ACC112 (cell line): ENCODE data around the gene STRBP.
A peak's percentile ranks its signal among the peaks of the same experiment; 100 is the strongest.

Source experiments
- H2AFZ ChIP-seq: fragments of 200-600 bp; sonication (generic); one replicate; pipeline ENCODE4 v1.6.0; 2017; ENCODE audit warnings: antibody characterized with exemption, low read length; ENCODE audit not compliant: unreplicated experiment
- H3K27ac ChIP-seq: fragments of 200-600 bp; sonication (generic); 2 replicates; pipeline ENCODE4 v1.5.1; 2014; ENCODE audit warnings: low read depth, mild to moderate bottlenecking, antibody characterized with exemption, low read length, moderate library complexity
- H3K27me3 ChIP-seq: fragments of 200-600 bp; sonication (generic); 2 replicates; pipeline ENCODE4 v1.6.1; 2014; ENCODE audit warnings: mild to moderate bottlenecking, antibody characterized with exemption, low read length, moderate library complexity, mixed read lengths; ENCODE audit not compliant: insufficient read depth
- H3K36me3 ChIP-seq: fragments of 200-600 bp; sonication (generic); 2 replicates; pipeline ENCODE4 v1.6.1; 2016; ENCODE audit warnings: mild to moderate bottlenecking, antibody characterized with exemption, low read length, moderate library complexity, mixed read lengths; ENCODE audit not compliant: insufficient read depth
- H3K4me1 ChIP-seq: fragments of 200-600 bp; sonication (generic); one replicate; pipeline ENCODE4 v1.6.1; 2016; ENCODE audit warnings: low read length, mixed read lengths; ENCODE audit not compliant: insufficient read depth, unreplicated experiment, control insufficient read depth
- H3K4me3 ChIP-seq: fragments of 200-600 bp; sonication (generic); 2 replicates; pipeline ENCODE4 v1.5.1; 2014; ENCODE audit warnings: mild to moderate bottlenecking, low read depth, low read length
- H3K79me2 ChIP-seq: fragments of 200-600 bp; sonication (generic); one replicate; pipeline ENCODE4 v1.6.0; 2016; ENCODE audit warnings: low read length; ENCODE audit not compliant: control insufficient read depth, unreplicated experiment, insufficient read depth

Gene STRBP

DNA sequence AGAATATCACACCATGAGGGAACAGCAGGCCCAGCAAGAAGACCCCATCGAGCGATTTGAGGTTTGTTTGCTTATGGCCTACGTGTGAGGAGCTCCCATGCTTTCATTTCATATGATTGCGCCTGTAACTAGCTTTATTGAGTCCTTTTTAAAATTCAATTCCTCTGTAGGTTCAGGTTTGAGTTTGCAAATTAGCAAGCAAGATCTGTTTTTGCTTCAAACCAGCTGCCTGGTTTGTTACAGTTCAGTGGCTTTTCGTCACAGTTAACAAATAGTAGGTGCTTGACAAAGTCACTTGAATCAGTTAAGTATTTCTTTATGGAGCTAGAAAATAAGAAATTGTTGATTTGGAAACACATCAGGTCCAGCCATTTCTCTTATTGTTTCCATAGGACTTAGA lies 178.6 kb downstream of the STRBP start:
- H3K27me3 ChIP-seq: no peaks in the 10 kb centered on the region

DNA sequence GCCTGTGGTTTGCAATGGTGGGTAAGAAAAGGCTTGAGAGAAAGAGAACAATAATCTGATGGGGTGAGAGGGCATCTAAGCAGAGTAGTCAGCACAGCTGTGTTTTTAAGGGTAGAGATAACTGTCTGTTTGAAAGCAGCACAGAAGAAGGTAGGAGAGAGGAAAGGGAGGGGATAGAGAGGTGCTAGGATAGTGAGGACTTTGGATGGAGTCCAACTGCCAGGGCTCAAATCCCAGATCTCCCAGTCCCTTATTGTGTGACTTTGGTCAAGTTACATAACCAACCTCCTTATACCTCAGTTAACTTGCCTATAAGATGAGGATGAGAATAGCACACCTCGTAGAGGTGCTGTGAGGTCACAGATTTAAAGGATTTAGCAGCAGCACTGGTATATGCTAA lies 179.3 kb downstream of the STRBP start:
- Histone ChIP-seq H3K79me2 (no peaks in the 10 kb centered on the region), H3K27ac (no peak overlapping the region), H3K4me1 (no peaks in the 10 kb centered on the region), H3K36me3 (peaks cover 17% of the 10 kb centered on the region; the same call in 1 of the 2 replicates), H3K27me3 (no peaks in the 10 kb centered on the region), H2AFZ (no peak overlapping the region), H3K4me3 (no peak overlapping the region)

More for the DNA sequence above, 178.6 kb downstream of the STRBP start:
- H3K4me1 ChIP-seq: no peaks in the 10 kb centered on the region
- H3K79me2 ChIP-seq: no peaks in the 10 kb centered on the region
- H3K36me3 ChIP-seq: peaks cover 18% of the 10 kb centered on the region; the same call in 1 of the 2 replicates
- no peak overlapping the region for H3K27ac ChIP-seq
- no peak overlapping the region for H2AFZ ChIP-seq
- H3K4me3 ChIP-seq: no peak overlapping the region

DNA sequence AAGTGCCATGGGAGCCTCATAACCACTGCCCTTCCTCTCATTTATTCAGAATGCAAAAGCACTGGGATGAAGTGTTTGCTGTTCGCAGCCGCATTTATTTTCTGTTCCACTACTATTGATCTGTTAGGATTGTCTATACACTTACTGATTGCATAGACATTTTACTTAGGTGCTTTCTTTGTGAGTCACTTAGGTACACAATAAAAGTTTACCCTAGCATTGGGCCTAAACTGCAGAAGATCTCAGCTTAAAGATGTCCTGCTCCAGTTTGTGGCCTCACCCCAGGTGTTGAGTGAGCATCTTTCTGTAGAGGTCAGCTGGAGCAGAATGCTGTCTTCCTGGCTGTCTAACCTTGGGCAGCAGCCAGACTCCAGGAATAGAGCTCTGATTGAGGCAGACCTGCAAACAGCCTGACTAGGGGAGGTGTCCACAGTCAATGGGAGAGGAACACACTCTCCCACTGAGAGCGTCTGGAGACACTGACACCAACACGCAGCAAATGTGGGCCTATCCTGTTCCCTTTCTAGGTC lies 181.0 kb downstream of the STRBP start:
- Histone ChIP-seq H3K27ac (no peak overlapping the region), H3K27me3 (no peaks in the 10 kb centered on the region), H3K36me3 (0 out of 2 replicates have a peak, but pooled peaks cover 5% of the 10 kb centered on the region)

DNA sequence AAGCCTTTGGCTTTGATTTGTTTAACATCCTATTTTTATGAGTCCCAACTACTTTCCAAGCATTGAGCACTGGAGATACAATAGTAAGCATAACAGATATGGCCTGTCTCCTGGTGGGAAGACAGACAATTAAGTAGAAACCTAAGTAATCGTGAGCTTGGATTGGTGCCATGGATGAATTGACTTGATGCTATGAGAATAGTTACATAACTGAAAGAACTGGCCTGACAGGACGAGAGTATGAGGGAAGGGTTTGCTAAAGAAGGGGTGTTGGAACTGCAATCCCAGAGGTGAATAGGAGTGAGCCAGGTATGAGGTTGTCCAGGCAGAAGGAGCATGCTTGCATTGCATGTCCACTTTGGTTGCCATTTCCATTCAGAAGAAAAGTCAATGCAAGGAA lies 182.5 kb downstream of the STRBP start:
- Histone ChIP-seq H3K27me3 (no peaks in the 10 kb centered on the region), H3K79me2 (no peaks in the 10 kb centered on the region), H3K4me3 (no peak overlapping the region), H3K4me1 (no peaks in the 10 kb centered on the region), H3K36me3 (0 out of 2 replicates have a peak, but pooled peaks cover 8% of the 10 kb centered on the region), H3K27ac (no peak overlapping the region), H2AFZ (no peak overlapping the region)

More for the DNA sequence above, 181.0 kb downstream of the STRBP start:
- Histone ChIP-seq H3K4me3 (no peak overlapping the region), H3K4me1 (no peaks in the 10 kb centered on the region), H2AFZ (no peak overlapping the region), H3K79me2 (no peaks in the 10 kb centered on the region)

DNA sequence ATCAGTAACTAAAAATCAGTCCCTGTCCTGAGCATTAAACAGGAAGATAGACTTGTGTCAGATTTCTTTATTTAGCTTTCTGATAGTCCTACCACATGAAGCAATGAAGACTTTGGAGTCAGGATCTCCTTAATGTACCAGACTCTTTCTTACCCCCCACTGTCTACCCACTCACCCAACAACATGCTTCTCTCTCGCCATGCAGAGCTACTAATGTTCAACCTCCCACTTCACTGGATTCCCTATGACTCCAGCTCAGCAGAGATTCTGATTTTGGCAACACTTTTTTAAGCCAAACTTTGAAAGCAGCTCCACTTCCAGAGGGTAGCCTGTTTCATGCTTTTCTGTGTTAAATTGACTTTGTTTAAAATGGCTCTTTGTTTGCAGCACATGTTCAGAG lies 184.1 kb downstream of the STRBP start:
- H2AFZ ChIP-seq: no peak overlapping the region
- peaks cover 3% of the 10 kb centered on the region; the same call in 1 of the 2 replicates for H3K36me3 ChIP-seq
- H3K79me2 ChIP-seq: no peaks in the 10 kb centered on the region
- no peaks in the 10 kb centered on the region for H3K4me1 ChIP-seq
- no peak overlapping the region for H3K4me3 ChIP-seq
- no peaks in the 10 kb centered on the region for H3K27me3 ChIP-seq
- H3K27ac ChIP-seq: no peak overlapping the region

DNA sequence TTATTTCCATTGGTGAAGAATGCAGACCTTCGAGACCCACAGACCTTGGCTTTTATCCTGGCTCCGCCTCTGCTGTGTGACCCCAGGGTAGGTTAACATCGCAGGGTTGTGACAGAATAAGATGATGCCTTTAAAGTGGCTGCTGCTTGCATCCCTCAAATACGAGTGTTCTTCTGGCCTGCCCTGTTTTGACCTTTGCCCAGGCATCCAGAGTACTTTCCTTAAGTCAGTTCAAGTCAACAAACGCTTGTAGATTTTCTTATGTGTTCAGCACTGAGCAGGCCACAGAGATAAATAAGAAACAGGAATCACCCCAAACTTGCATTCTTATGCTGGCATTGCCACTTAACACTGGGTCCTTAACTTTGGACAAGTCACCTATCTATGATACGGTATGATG lies 184.7 kb downstream of the STRBP start:
- no peaks in the 10 kb centered on the region for H3K4me1 ChIP-seq
- H3K27me3 ChIP-seq: no peaks in the 10 kb centered on the region
- no peak overlapping the region for H2AFZ ChIP-seq
- H3K79me2 ChIP-seq: no peaks in the 10 kb centered on the region
- H3K27ac ChIP-seq: no peak overlapping the region
- peaks cover 3% of the 10 kb centered on the region; the same call in 1 of the 2 replicates for H3K36me3 ChIP-seq
- H3K4me3 ChIP-seq: no peak overlapping the region

DNA sequence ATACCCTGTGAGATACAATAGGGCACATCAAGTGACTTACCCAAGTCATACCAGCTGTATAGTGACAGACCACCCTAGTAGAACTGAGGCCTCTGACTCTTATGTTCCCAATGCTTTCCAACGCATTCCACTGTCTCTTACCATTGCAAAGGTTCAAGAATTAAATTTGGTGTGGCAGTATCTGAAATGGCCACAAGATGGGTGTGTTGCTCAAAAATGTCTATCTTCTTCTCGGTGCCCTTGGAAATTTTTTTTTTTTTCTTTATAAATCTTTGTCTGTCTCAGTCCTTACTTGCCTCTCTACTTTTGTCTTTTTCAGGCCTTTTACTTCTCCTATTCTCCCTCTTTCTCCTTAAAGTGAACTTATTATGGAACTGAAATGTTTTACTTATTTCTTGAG lies 186.6 kb downstream of the STRBP start:
- Histone ChIP-seq H3K27me3 (no peaks in the 10 kb centered on the region), H3K4me1 (no peaks in the 10 kb centered on the region), H2AFZ (no peak overlapping the region), H3K27ac (no peak overlapping the region), H3K79me2 (no peaks in the 10 kb centered on the region), H3K4me3 (no peak overlapping the region), H3K36me3 (peaks cover 6% of the 10 kb centered on the region; the same call in 1 of the 2 replicates)

DNA sequence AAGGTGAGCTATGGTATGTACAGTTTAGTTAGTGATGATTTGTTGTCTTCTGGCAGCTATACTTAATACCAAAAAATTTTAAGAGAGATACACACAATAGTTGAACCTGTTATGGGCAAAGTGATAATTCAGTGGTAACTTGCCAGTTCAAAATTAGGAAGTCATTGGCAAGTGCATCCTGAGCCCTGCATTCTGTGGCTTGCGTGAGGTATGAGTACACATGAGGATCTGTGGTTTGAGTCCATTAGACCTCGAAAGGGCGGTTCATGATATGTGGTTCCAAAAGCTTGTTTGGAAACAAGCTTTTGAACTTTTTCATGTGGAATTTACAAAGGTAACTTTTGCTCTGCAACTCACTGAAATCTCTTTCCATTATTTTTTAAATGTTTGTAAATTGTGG lies 187.9 kb downstream of the STRBP start:
- no peaks in the 10 kb centered on the region for H3K4me1 ChIP-seq
- no peak overlapping the region for H3K4me3 ChIP-seq
- H3K36me3 ChIP-seq: peaks cover 6% of the 10 kb centered on the region; the same call in 1 of the 2 replicates
- no peak overlapping the region for H3K27ac ChIP-seq
- no peak overlapping the region for H2AFZ ChIP-seq
- H3K79me2 ChIP-seq: no peaks in the 10 kb centered on the region
- no peaks in the 10 kb centered on the region for H3K27me3 ChIP-seq

DNA sequence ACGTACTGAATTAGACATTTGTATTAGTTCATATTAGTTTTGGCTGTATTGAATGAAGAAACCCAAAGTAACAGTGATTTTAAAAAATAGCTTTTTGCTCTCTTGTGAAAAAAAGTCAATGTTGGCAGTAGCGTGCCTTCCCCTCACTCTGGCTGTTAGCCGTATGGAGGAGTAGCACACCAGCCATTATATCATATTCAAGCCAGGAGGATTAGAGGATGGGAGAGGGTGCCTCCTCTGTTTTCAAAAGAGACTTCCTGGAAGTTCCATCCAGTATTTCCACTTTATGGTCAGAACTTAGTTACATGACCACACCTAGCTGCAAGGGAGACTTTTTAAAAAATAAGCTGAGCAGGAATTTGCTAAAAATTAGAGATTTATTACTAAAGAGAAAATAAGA lies 193.8 kb downstream of the STRBP start:
- H3K4me3 ChIP-seq: no peak overlapping the region
- peaks cover 22% of the 10 kb centered on the region for H3K36me3 ChIP-seq
- peaks cover 24% of the 10 kb centered on the region for H3K4me1 ChIP-seq

DNA sequence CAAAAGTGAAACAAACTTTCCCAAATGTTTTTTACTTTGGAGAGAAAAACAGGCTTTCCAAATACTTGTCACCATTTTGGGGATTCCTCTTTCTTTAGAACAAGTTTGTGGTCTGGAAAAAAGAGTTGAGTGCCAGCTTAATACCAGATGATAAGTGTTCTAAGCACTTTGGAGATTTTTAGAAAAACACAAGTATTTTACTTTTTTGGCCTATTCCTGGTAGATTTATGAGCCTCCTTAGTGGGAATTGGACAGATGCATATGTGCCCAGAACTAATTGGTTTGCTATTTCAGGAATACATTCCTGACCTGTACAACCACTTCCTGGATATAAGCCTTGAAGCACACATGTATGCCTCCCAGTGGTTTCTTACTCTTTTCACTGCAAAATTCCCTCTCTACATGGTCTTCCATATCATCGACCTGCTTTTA lies 194.4 kb downstream of the STRBP start:
- peak overlapping the region; percentile 57 for H3K4me3 ChIP-seq
- H3K4me1 ChIP-seq: peaks cover 28% of the 10 kb centered on the region
- peak overlapping the region; percentile 27 for H2AFZ ChIP-seq
- H3K36me3 ChIP-seq: peaks cover 22% of the 10 kb centered on the region
- H3K27me3 ChIP-seq: no peaks in the 10 kb centered on the region
- H3K79me2 ChIP-seq: no peaks in the 10 kb centered on the region
- H3K27ac ChIP-seq: peak overlapping the region; percentile 58

More for the DNA sequence above, 193.8 kb downstream of the STRBP start:
- Histone ChIP-seq H3K27me3 (no peaks in the 10 kb centered on the region), H2AFZ (no peak overlapping the region), H3K79me2 (no peaks in the 10 kb centered on the region), H3K27ac (no peak overlapping the region)

DNA sequence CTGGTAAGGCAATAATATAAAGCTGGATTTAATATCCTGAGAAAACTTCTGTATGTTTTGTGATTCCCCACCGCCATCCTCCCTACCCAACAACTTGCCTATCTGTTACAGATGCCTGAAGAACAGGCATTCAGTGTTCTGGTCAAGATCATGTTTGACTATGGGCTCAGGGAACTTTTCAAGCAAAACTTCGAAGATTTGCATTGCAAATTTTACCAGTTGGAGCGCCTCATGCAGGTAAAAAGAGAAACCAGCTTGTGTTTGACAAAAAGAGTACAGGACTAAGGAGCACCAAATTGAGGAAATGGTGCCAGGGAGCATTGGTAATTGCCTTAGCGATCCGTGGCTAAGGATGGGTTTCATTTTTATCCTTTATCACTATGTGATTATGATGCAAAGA lies 194.9 kb downstream of the STRBP start:
- H3K79me2 ChIP-seq: no peaks in the 10 kb centered on the region
- no peaks in the 10 kb centered on the region for H3K27me3 ChIP-seq
- H3K36me3 ChIP-seq: peaks cover 22% of the 10 kb centered on the region
- H3K27ac ChIP-seq: peak overlapping the region; percentile 58
- H2AFZ ChIP-seq: peak overlapping the region; percentile 27
- H3K4me1 ChIP-seq: peaks cover 32% of the 10 kb centered on the region
- peak overlapping the region; percentile 57 for H3K4me3 ChIP-seq
